GM23338 (cell line): ENCODE results near the gene GGN.

ENCODE experiments used
- CREB1 ChIP-seq: fragments of 250-450 bp; sonication (Bioruptor Pico); IDR thresholded peaks from 2 replicates; pipeline ENCODE4 v1.5.0; 2020; ENCODE audit warnings: low read depth, mild to moderate bottlenecking, moderate library complexity
- EZH2 ChIP-seq: fragments of 200-600 bp; sonication (generic); IDR thresholded peaks from one replicate; pipeline ENCODE4 v1.8.0; 2017; ENCODE audit warnings: antibody characterized with exemption, mild to moderate bottlenecking, low read depth; ENCODE audit not compliant: unreplicated experiment
- JUNB ChIP-seq: IDR thresholded peaks from one replicate; pipeline ENCODE4 v1.6.1; 2016; ENCODE audit warnings: antibody characterized with exemption; ENCODE audit not compliant: unreplicated experiment
- POLR2AphosphoS5 ChIP-seq: IDR thresholded peaks from 2 replicates; pipeline ENCODE4 v1.6.1; 2016; ENCODE audit warnings: antibody characterized with exemption, low read depth
- TF ChIP-seq, protein P1 (sequence below), 2 experiments: fragments of 200-600 bp in 1 of 2; sonication (generic) in 1 of 2; conservative IDR thresholded peaks; 2 replicates each; pipeline versions ENCODE4 v1.5.1 to v1.6.1; 2016 to 2017; ENCODE audit warnings: antibody characterized with exemption in 2 of 2, low read depth in 2 of 2, mild to moderate bottlenecking in 2 of 2, moderate library complexity in 1 of 2
- TF ChIP-seq, protein P2 (sequence below): IDR thresholded peaks from one replicate; pipeline ENCODE4 v1.6.1; 2018; ENCODE audit warnings: antibody characterized with exemption; ENCODE audit not compliant: unreplicated experiment

DNA sequence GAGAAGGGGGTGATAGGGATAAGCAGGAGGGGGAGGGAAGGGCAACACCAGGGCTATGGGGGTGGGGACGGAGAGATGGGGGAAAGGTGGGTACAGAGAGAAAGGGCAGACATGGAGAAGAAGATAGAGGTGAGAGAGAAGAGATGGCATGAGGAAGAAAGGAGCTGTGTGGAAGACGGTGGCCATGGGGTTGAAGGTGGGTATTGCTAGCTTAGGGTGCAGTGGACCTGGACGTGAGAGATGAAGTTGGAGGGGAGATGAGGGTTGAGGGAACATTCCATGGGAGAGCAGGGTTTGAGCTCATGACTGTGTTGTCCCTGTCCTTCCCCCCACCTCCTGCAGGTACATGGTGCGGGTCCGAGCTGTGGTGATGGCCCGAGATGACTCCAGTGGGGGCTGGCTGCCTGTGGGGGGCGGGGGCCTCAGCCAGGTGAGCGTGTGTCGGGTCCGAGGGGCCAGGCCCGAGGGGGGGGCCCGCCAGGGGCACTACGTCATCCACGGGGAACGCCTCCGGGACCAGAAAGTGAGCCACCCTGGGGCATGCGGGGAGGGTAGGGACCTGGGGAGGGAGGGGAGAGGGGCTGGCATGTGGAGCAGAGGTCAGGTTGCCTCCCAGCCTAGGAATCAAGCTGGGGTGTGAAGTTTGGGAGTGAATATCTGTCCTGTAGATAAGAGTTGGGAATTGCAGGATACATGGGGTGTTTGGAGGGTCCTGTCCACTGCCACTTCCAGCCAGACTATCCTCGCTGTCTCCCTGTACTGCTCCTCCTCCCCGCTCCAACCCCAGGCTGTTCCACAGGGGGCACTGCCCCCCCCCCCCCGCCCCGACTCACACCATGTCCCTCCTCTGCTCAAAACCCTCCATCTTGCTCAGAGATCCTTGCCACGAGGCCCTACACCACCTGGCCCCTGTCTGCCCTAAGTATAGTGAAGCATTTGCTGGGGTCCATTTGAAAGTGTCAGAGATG, 2.4 kb upstream of the GGN start:
- no peak for TF ChIP-seq POLR2AphosphoS5
- TF ChIP-seq, protein P1, sequence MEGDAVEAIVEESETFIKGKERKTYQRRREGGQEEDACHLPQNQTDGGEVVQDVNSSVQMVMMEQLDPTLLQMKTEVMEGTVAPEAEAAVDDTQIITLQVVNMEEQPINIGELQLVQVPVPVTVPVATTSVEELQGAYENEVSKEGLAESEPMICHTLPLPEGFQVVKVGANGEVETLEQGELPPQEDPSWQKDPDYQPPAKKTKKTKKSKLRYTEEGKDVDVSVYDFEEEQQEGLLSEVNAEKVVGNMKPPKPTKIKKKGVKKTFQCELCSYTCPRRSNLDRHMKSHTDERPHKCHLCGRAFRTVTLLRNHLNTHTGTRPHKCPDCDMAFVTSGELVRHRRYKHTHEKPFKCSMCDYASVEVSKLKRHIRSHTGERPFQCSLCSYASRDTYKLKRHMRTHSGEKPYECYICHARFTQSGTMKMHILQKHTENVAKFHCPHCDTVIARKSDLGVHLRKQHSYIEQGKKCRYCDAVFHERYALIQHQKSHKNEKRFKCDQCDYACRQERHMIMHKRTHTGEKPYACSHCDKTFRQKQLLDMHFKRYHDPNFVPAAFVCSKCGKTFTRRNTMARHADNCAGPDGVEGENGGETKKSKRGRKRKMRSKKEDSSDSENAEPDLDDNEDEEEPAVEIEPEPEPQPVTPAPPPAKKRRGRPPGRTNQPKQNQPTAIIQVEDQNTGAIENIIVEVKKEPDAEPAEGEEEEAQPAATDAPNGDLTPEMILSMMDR (conservative IDR thresholded peaks at IDR 0.05; ENCODE audit: low read depth in 2 of 2), result no peak
- no peak for TF ChIP-seq EZH2
- TF ChIP-seq JUNB, result no peak
- TF ChIP-seq, protein P2, sequence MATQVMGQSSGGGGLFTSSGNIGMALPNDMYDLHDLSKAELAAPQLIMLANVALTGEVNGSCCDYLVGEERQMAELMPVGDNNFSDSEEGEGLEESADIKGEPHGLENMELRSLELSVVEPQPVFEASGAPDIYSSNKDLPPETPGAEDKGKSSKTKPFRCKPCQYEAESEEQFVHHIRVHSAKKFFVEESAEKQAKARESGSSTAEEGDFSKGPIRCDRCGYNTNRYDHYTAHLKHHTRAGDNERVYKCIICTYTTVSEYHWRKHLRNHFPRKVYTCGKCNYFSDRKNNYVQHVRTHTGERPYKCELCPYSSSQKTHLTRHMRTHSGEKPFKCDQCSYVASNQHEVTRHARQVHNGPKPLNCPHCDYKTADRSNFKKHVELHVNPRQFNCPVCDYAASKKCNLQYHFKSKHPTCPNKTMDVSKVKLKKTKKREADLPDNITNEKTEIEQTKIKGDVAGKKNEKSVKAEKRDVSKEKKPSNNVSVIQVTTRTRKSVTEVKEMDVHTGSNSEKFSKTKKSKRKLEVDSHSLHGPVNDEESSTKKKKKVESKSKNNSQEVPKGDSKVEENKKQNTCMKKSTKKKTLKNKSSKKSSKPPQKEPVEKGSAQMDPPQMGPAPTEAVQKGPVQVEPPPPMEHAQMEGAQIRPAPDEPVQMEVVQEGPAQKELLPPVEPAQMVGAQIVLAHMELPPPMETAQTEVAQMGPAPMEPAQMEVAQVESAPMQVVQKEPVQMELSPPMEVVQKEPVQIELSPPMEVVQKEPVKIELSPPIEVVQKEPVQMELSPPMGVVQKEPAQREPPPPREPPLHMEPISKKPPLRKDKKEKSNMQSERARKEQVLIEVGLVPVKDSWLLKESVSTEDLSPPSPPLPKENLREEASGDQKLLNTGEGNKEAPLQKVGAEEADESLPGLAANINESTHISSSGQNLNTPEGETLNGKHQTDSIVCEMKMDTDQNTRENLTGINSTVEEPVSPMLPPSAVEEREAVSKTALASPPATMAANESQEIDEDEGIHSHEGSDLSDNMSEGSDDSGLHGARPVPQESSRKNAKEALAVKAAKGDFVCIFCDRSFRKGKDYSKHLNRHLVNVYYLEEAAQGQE, result no peak
- no peak for TF ChIP-seq CREB1 (CRISPR knock-in tag)
